Nephron progenitor cell (in vitro differentiated cells): ENCODE results near the gene SHISA2.

ENCODE experiments used
- DNase-seq: peaks from one replicate; pipeline ENCODE4 v3.0.0; 2021
- H3K27ac Mint-ChIP-seq: 2 replicates; pipeline ENCODE4 v1.8.0; 2021; ENCODE audit warnings: mild to moderate bottlenecking, moderate library complexity, mixed read lengths
- H3K27me3 Mint-ChIP-seq: 2 replicates; pipeline ENCODE4 v1.8.0; 2021; ENCODE audit warnings: mild to moderate bottlenecking, low read depth, mixed read lengths; ENCODE audit not compliant: poor library complexity
- H3K36me3 Mint-ChIP-seq: 2 replicates; pipeline ENCODE4 v1.8.0; 2021; ENCODE audit warnings: low read depth, mixed read lengths
- H3K4me1 Mint-ChIP-seq: 2 replicates; pipeline ENCODE4 v1.8.0; 2021; ENCODE audit warnings: mixed read lengths
- H3K4me3 Mint-ChIP-seq: 2 replicates; pipeline ENCODE4 v1.8.0; 2021; ENCODE audit warnings: mild to moderate bottlenecking, moderate library complexity, mixed read lengths
- H3K9me3 Mint-ChIP-seq: 2 replicates; pipeline ENCODE4 v1.8.0; 2021; ENCODE audit warnings: mild to moderate bottlenecking, moderate library complexity, mixed read lengths
- TF ChIP-seq, protein P1 (sequence below): fragments of 200-600 bp; sonication (generic); IDR thresholded peaks from 2 replicates; pipeline ENCODE4 v1.5.0; 2021; ENCODE audit warnings: antibody characterized with exemption

The SHISA2 gene

GRCh38 chr13:26061256-26061655 lies 9.4 kb upstream of the SHISA2 start:
- H3K4me1 Mint-ChIP-seq = peaks cover 54% of the 10 kb centered on the region

GRCh38 chr13:26060357-26060756 lies 8.5 kb upstream of the SHISA2 start:
- no peaks in the 10 kb centered on the region for H3K9me3 Mint-ChIP-seq
- H3K4me1 Mint-ChIP-seq = peaks cover 54% of the 10 kb centered on the region
- no peak for DNase-seq
- peak overlapping the region; percentile 49 for H3K4me3 Mint-ChIP-seq
- peaks cover 26% of the 10 kb centered on the region for H3K27me3 Mint-ChIP-seq
- peak overlapping the region; percentile 4 for H3K27ac Mint-ChIP-seq
- H3K36me3 Mint-ChIP-seq = no peaks in the 10 kb centered on the region
- TF ChIP-seq, protein P1, sequence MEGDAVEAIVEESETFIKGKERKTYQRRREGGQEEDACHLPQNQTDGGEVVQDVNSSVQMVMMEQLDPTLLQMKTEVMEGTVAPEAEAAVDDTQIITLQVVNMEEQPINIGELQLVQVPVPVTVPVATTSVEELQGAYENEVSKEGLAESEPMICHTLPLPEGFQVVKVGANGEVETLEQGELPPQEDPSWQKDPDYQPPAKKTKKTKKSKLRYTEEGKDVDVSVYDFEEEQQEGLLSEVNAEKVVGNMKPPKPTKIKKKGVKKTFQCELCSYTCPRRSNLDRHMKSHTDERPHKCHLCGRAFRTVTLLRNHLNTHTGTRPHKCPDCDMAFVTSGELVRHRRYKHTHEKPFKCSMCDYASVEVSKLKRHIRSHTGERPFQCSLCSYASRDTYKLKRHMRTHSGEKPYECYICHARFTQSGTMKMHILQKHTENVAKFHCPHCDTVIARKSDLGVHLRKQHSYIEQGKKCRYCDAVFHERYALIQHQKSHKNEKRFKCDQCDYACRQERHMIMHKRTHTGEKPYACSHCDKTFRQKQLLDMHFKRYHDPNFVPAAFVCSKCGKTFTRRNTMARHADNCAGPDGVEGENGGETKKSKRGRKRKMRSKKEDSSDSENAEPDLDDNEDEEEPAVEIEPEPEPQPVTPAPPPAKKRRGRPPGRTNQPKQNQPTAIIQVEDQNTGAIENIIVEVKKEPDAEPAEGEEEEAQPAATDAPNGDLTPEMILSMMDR = no peak

More at GRCh38 chr13:26061256-26061655, 9.4 kb upstream of the SHISA2 start:
- H3K36me3 Mint-ChIP-seq = no peaks in the 10 kb centered on the region
- DNase-seq = no peak
- peaks cover 20% of the 10 kb centered on the region for H3K27me3 Mint-ChIP-seq
- no peak overlapping the region for H3K27ac Mint-ChIP-seq
- no peaks in the 10 kb centered on the region for H3K9me3 Mint-ChIP-seq
- H3K4me3 Mint-ChIP-seq = peak overlapping the region; percentile 33
- TF ChIP-seq, protein P1 = no peak

DNA sequence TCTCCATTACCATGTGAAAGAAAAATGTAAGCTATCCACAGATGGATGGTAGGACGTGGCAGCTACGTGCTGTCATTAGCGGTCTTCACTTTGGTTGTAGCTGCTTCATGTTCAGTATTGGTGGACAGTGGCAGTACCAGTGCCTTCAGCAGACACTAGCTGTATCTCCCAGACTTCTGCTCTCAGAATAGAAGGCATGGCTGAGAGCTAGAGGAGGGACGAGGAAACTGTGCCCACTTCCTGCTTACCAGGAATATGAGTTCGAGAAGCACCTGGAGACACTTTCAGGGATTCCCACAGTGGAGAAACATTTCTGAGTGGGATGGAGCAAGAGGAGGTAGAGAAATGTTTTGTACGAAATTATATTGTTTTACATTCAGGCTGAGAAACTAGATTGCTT lies 6.9 kb upstream of the SHISA2 start:
- H3K4me1 Mint-ChIP-seq = peaks cover 54% of the 10 kb centered on the region
- TF ChIP-seq, protein P1 = no peak
- no peak overlapping the region for H3K4me3 Mint-ChIP-seq
- no peaks in the 10 kb centered on the region for H3K36me3 Mint-ChIP-seq
- no peaks in the 10 kb centered on the region for H3K9me3 Mint-ChIP-seq
- H3K27ac Mint-ChIP-seq = no peak overlapping the region
- H3K27me3 Mint-ChIP-seq = peaks cover 28% of the 10 kb centered on the region
- no peak for DNase-seq

DNA sequence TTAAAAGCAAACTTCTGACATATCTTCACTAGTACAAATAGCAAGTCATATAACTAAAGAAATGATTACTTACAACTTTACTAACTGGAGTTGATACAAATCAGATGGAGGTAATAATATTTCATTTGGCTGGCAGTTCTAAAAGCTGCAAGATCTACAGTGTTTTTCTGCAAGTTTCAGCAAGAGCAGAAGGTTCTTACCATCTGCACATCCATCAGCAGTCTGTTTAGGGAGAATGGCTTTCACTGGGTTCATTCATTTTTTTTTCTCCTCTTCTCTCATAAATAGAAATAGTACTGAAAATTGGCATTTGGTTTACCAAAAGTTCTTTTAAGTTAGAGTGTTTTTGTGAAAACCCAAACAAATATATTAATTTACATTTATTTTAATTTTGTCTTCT lies 3.1 kb upstream of the SHISA2 start:
- TF ChIP-seq, protein P1 = no peak
- DNase-seq = no peak
- H3K4me1 Mint-ChIP-seq = peaks cover 29% of the 10 kb centered on the region
- H3K9me3 Mint-ChIP-seq = no peaks in the 10 kb centered on the region
- H3K4me3 Mint-ChIP-seq = no peak overlapping the region
- peaks cover 48% of the 10 kb centered on the region for H3K27me3 Mint-ChIP-seq
- H3K27ac Mint-ChIP-seq = no peak overlapping the region
- no peaks in the 10 kb centered on the region for H3K36me3 Mint-ChIP-seq

GRCh38 chr13:26053418-26053980 lies 1.7 kb upstream of the SHISA2 start:
- no peaks in the 10 kb centered on the region for H3K9me3 Mint-ChIP-seq
- DNase-seq = no peak
- TF ChIP-seq, protein P1 = no peak
- peaks cover 58% of the 10 kb centered on the region for H3K27me3 Mint-ChIP-seq
- peaks cover 27% of the 10 kb centered on the region for H3K4me1 Mint-ChIP-seq
- H3K27ac Mint-ChIP-seq = no peak overlapping the region
- no peak overlapping the region for H3K4me3 Mint-ChIP-seq
- peaks cover 11% of the 10 kb centered on the region for H3K36me3 Mint-ChIP-seq

DNA sequence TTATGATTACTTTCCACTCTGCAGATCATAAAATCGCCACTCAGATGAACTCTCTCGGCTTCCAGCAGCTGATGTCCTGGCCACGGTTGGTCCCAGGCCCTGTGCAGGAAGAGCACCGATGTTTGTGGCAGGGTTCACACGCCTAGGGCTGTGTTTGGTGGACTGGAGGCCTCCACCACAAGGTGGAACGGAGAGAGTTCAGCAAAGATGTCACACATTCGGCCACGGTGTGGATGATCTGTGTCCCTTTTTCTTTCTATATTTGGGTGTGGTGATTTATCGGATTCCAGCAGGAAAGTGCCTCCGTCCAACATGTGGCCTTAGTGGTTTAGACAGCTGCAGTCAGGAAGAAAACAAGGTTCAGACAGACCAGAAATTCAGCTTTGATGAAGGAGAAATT lies 521 bp upstream of the SHISA2 start:
- no peaks in the 10 kb centered on the region for H3K9me3 Mint-ChIP-seq
- peaks cover 18% of the 10 kb centered on the region for H3K36me3 Mint-ChIP-seq
- H3K27me3 Mint-ChIP-seq = peaks cover 59% of the 10 kb centered on the region
- no peak overlapping the region for H3K27ac Mint-ChIP-seq
- peaks cover 28% of the 10 kb centered on the region for H3K4me1 Mint-ChIP-seq
- TF ChIP-seq, protein P1 = no peak
- DNase-seq = no peak
- H3K4me3 Mint-ChIP-seq = peak overlapping the region; percentile 76
